Measurements from ENCODE around the gene CCDC157. TPM values are rescaled to one million over a fixed set of nuclear protein-coding genes. Genes with fewer than 3 reads are reported as not detected.

Gene CCDC157
- polyA plus RNA-seq, 1 donor: 3.1 TPM

DNA sequence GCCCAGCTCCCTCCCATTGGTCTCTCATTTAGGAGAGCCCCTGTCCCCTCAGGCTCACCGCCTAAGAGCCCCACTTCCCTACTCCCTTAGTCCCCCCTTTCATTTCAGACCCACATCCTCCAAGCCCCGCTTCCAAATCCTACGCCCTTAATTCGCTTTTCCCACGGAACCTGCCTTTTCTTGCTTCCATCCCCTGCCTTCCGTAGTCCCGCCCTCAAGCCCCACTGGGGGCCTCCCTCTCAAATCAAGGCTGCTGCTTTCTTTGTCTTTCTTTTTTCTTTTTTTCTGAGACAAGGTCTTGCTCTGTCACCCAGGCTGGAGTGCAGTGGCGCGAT is 396 bp downstream of the CCDC157 start:
- WGBS (ENCODE audit: insufficient coverage, low lambda C conversion rate): 0% methylated on average over 6 of the region's 9 CpGs
- H3K4me3 ChIP-seq (ENCODE audit: low read length): peak overlapping the region; percentile 87
- no peak for DNase-seq
- H3K36me3 ChIP-seq (ENCODE audit: control insufficient read depth, insufficient read depth, low read length): peaks cover 20% of the 10 kb centered on the region
- no peaks in the 10 kb centered on the region for H3K27me3 ChIP-seq (ENCODE audit: control insufficient read depth, insufficient read depth, low read length)
- no peaks in the 10 kb centered on the region for H3K9me3 ChIP-seq (ENCODE audit: control insufficient read depth, low read depth, low read length)
- no peak overlapping the region for H3K27ac ChIP-seq (ENCODE audit: low read length)
- peaks cover 22% of the 10 kb centered on the region for H3K4me1 ChIP-seq (ENCODE audit: control insufficient read depth, insufficient read depth, low read length)

DNA sequence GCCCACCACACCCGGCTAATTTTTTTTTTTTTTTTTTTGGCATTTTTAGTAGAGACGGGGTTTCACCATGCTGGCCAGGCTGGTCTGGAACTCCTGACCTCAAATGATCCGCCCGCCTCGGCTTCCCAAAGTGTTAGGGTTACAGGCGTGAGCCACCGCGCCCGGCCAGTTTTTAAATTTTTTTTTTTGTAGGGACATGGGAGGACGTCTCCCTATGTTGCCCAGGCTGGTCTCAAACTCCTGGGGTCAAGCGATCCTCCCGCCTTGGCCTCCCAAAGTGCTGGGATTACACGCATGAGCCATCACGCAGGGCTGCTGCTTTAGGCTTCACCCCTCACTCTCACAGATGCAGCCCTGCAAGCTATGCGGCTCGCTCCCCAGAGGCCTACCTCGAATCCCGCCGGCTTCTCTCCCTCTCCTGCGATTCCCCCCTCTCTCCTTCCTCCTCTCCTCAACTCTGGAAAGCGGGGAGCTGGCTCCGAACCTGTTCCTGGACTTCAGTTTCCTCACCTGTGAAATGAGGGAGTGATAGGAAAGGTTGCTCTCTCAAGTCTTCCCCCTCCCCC is 926 bp downstream of the CCDC157 start:
- WGBS (ENCODE audit: insufficient coverage, low lambda C conversion rate): no CpG with 5 or more reads among the region's 22 CpGs
- Histone ChIP-seq H3K9me3 (ENCODE audit: control insufficient read depth, low read depth, low read length) (no peaks in the 10 kb centered on the region), H3K27ac (ENCODE audit: low read length) (no peak overlapping the region), H3K36me3 (ENCODE audit: control insufficient read depth, insufficient read depth, low read length) (peaks cover 15% of the 10 kb centered on the region), H3K4me1 (ENCODE audit: control insufficient read depth, insufficient read depth, low read length) (peaks cover 22% of the 10 kb centered on the region), H3K4me3 (ENCODE audit: low read length) (no peak overlapping the region), H3K27me3 (ENCODE audit: control insufficient read depth, insufficient read depth, low read length) (no peaks in the 10 kb centered on the region)
- no peak for DNase-seq

DNA sequence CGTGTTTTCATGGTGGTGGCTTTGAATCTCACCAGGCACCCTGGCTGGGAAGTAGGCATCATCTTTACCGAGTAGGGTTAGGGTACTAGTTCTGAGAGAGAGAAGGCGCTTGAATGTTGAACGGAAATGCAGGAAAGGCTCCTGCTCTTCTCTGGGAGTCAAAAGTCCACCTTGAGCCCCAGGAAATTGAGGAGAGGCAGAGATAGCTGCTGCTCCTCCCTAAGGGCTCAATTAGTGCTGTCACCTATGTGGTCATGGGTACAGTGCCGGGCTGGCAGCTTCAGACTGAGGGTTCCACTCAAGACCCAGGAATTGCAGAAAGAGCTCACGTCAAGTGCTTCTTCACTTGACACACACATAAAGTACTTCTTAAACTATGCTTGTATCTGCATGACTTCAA is 1.7 kb downstream of the CCDC157 start:
- Histone ChIP-seq H3K4me1 (ENCODE audit: control insufficient read depth, insufficient read depth, low read length) (peaks cover 22% of the 10 kb centered on the region), H3K27me3 (ENCODE audit: control insufficient read depth, insufficient read depth, low read length) (no peaks in the 10 kb centered on the region), H3K36me3 (ENCODE audit: control insufficient read depth, insufficient read depth, low read length) (peaks cover 11% of the 10 kb centered on the region), H3K4me3 (ENCODE audit: low read length) (no peak overlapping the region), H3K27ac (ENCODE audit: low read length) (no peak overlapping the region), H3K9me3 (ENCODE audit: control insufficient read depth, low read depth, low read length) (no peaks in the 10 kb centered on the region)
- WGBS (ENCODE audit: insufficient coverage, low lambda C conversion rate): 40% methylated on average over 1 of the region's 6 CpGs
- DNase-seq: peak; percentile 41 to 70

DNA sequence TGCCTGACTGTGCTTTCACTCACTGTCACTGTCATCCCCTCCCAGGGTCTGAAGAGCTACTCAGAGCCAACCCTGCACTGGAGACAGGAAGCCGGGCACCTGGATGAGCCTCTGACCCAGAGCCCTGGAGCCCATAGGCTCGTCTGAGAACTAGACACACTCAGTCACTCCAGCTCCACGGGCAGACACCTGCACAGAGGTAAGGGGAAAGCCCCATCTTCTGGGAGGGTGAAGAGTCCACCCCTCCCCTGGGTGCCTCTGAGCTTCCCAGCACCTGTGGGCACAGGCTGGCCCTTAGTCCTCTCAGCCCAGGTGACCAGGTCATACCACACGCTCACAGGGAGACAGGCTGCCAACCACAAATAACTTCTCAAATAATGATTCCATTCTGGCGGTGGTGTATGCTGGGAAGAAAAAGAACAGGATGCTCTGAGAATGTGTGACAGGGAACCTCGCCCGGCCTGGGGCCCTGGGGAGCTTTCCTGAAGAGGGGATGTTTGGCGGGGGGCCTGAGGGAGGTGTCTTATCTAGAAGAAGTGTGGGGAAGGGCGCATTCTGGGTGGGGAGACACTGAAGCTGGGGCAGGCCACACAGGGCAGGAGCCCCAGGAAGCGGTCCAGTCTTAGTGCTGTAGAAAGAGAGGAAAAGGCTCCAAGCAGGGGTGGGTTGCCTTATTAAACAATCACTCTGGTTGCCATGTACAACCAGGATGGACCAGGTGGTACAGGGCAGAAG is 5.3 kb downstream of the CCDC157 start:
- Histone ChIP-seq H3K4me1 (ENCODE audit: control insufficient read depth, insufficient read depth, low read length) (peaks cover 11% of the 10 kb centered on the region), H3K27me3 (ENCODE audit: control insufficient read depth, insufficient read depth, low read length) (no peaks in the 10 kb centered on the region), H3K27ac (ENCODE audit: low read length) (no peak overlapping the region), H3K4me3 (ENCODE audit: low read length) (no peak overlapping the region), H3K36me3 (ENCODE audit: control insufficient read depth, insufficient read depth, low read length) (peaks cover 2% of the 10 kb centered on the region), H3K9me3 (ENCODE audit: control insufficient read depth, low read depth, low read length) (no peaks in the 10 kb centered on the region)
- no CpG with 5 or more reads among the region's 10 CpGs for WGBS (ENCODE audit: insufficient coverage, low lambda C conversion rate)
- DNase-seq: no peak

DNA sequence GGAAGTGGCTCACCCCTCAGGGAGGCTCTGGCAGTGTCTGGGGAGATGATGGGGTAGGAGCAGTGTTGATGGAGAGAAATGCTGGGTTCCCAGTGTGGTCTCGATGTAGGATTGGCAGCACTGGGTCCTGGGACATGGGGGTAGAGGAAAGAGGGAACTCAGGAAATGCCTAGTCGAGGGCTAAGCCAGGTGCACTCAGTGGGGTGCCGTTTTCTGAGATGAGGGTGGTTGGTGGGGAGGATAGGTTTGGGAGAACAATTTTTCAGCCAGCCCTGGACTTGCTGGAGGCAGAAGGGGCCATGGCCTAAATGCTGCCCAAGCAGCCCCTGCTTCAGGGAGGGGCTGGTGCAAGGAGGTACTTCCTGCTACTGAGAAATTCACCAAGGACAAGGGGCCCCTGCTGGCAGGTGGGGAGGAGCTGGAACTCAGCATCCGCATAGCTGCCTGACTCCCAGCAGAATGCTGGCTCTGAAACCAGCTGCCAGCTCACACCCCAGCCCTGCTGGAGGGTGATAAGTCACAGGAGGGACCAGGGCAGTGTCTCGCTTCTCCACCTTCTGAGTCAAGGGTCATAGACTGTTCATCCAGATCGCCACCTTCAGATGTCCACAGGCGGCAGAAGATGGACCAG is 6.0 kb downstream of the CCDC157 start:
- H3K27me3 ChIP-seq (ENCODE audit: control insufficient read depth, insufficient read depth, low read length): no peaks in the 10 kb centered on the region
- H3K4me3 ChIP-seq (ENCODE audit: low read length): no peak overlapping the region
- H3K4me1 ChIP-seq (ENCODE audit: control insufficient read depth, insufficient read depth, low read length): peaks cover 11% of the 10 kb centered on the region
- DNase-seq: peak in 1 of 2 donors; percentile 32
- no peaks in the 10 kb centered on the region for H3K9me3 ChIP-seq (ENCODE audit: control insufficient read depth, low read depth, low read length)
- H3K27ac ChIP-seq (ENCODE audit: low read length): no peak overlapping the region
- no CpG with 5 or more reads among the region's 7 CpGs for WGBS (ENCODE audit: insufficient coverage, low lambda C conversion rate)
- peaks cover 2% of the 10 kb centered on the region for H3K36me3 ChIP-seq (ENCODE audit: control insufficient read depth, insufficient read depth, low read length)

DNA sequence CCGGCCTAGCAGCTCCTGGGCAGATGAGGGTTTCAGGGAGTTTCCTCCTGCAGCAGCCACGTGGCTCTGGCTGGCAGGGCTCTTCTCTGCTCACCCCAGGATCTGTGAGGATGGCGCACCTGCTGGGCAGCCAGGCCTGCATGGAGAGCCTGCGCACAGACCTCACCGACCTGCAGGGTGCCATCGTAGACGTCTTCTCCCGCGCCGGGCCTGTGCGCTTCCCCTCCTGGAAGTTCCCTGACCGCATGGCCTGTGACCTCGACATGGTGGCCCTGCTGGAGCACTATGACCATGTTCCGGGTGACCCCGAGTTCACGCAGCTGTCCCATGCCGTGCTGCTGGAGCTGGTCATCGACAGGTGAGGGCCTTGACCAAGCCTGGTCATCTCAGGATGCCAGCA is 9.1 kb downstream of the CCDC157 start:
- no CpG with 5 or more reads among the region's 18 CpGs for WGBS (ENCODE audit: insufficient coverage, low lambda C conversion rate)
- Histone ChIP-seq H3K27ac (ENCODE audit: low read length) (no peak overlapping the region), H3K4me3 (ENCODE audit: low read length) (no peak overlapping the region), H3K27me3 (ENCODE audit: control insufficient read depth, insufficient read depth, low read length) (no peaks in the 10 kb centered on the region), H3K36me3 (ENCODE audit: control insufficient read depth, insufficient read depth, low read length) (peaks cover 2% of the 10 kb centered on the region), H3K9me3 (ENCODE audit: control insufficient read depth, low read depth, low read length) (no peaks in the 10 kb centered on the region), H3K4me1 (ENCODE audit: control insufficient read depth, insufficient read depth, low read length) (no peaks in the 10 kb centered on the region)
- no peak for DNase-seq

DNA sequence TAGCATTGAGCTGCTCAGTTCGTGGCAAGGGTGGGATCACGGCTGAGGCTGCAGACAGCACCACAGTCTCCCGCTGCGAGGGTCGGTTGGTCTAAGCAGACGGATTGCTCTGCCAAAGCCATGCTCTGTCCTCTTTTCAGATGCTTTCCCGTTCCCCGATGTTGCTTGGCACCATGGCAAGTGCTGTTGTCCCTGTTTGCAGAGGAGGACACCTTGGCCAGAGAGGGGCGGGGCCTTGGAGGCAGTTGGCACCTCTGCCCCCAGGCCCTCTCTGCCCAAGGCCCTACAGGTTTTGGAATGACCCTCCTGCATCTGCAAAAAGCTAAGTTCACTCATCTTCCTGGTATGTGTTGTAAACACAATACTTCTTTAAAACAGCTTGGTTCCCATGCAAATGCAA is 11.6 kb downstream of the CCDC157 start:
- no peaks in the 10 kb centered on the region for H3K9me3 ChIP-seq (ENCODE audit: control insufficient read depth, low read depth, low read length)
- H3K27ac ChIP-seq (ENCODE audit: low read length): no peak overlapping the region
- H3K27me3 ChIP-seq (ENCODE audit: control insufficient read depth, insufficient read depth, low read length): no peaks in the 10 kb centered on the region
- H3K4me1 ChIP-seq (ENCODE audit: control insufficient read depth, insufficient read depth, low read length): no peaks in the 10 kb centered on the region
- no CpG with 5 or more reads among the region's 9 CpGs for WGBS (ENCODE audit: insufficient coverage, low lambda C conversion rate)
- H3K4me3 ChIP-seq (ENCODE audit: low read length): no peak overlapping the region
- no peak for DNase-seq
- peaks cover 2% of the 10 kb centered on the region for H3K36me3 ChIP-seq (ENCODE audit: control insufficient read depth, insufficient read depth, low read length)

DNA sequence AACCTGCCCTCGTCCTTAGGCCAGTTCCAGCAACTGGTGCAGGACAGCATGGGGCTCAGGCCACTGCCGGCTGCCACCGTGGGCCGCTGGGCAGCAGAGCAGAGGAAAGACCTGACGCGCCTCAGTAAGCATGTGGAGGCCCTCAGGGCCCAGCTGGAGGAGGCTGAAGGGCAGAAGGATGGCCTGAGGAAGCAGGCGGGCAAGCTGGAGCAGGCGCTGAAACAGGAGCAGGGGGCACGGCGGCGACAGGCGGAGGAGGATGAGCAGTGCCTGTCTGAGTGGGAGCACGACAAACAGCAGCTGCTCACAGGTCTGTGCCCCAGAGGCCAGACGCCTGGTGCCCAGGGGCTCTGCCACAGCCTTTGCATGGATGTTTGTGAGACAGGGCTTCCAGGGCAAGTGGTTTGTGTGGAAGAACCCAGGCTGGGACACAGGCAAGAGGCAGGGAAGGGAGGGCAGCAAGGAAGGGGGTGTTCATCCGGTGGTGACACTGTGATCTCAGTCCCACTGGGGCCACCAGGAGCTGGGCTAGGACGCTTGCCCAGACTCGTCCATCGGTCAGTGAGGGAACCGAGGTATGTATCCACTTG is 13.9 kb downstream of the CCDC157 start:
- H3K27ac ChIP-seq (ENCODE audit: low read length): no peak overlapping the region
- H3K36me3 ChIP-seq (ENCODE audit: control insufficient read depth, insufficient read depth, low read length): peaks cover under 1% of the 10 kb centered on the region
- no peaks in the 10 kb centered on the region for H3K9me3 ChIP-seq (ENCODE audit: control insufficient read depth, low read depth, low read length)
- H3K4me3 ChIP-seq (ENCODE audit: low read length): no peak overlapping the region
- no peak for DNase-seq
- no peaks in the 10 kb centered on the region for H3K27me3 ChIP-seq (ENCODE audit: control insufficient read depth, insufficient read depth, low read length)
- WGBS (ENCODE audit: insufficient coverage, low lambda C conversion rate): no CpG with 5 or more reads among the region's 19 CpGs
- H3K4me1 ChIP-seq (ENCODE audit: control insufficient read depth, insufficient read depth, low read length): no peaks in the 10 kb centered on the region

DNA sequence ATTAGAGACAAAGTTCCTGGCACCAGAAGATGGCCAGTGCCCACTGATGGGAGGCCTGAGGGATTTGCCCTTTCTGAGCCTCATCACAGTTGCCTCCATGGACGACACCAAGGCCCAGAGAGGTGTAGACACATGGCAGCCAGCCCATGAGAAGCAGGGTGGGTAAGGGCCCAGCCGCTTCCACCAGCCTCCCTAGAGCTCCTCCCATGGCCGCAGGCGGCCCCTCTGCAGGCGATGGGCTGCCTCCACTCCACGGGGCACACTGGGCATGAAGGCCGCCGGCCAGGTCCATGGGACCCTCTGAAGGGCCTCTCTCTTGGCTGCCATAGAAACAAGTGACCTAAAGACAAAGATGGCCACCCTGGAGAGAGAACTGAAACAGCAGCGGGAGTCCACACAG is 14.5 kb downstream of the CCDC157 start:
- WGBS (ENCODE audit: insufficient coverage, low lambda C conversion rate): no CpG with 5 or more reads among the region's 9 CpGs
- no peak overlapping the region for H3K27ac ChIP-seq (ENCODE audit: low read length)
- H3K9me3 ChIP-seq (ENCODE audit: control insufficient read depth, low read depth, low read length): no peaks in the 10 kb centered on the region
- no peaks in the 10 kb centered on the region for H3K36me3 ChIP-seq (ENCODE audit: control insufficient read depth, insufficient read depth, low read length)
- no peaks in the 10 kb centered on the region for H3K4me1 ChIP-seq (ENCODE audit: control insufficient read depth, insufficient read depth, low read length)
- no peak for DNase-seq
- no peak overlapping the region for H3K4me3 ChIP-seq (ENCODE audit: low read length)
- H3K27me3 ChIP-seq (ENCODE audit: control insufficient read depth, insufficient read depth, low read length): no peaks in the 10 kb centered on the region

DNA sequence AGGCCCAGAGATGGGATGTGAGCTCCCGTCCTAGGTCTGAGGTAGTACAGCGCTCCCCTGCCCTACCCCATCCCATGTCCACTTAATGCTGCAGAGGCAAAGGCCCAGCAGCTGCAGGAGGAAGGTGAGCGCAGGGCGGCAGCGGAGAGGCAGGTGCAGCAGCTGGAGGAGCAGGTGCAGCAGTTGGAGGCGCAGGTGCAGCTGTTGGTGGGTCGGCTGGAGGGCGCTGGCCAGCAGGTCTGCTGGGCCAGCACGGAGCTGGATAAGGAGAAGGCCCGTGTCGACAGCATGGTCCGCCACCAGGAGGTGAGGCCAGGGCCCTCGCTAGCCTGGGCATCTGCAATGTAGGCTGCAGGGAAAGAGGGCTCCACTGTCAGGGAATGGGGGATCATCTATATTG is 15.2 kb downstream of the CCDC157 start:
- H3K4me1 ChIP-seq (ENCODE audit: control insufficient read depth, insufficient read depth, low read length): no peaks in the 10 kb centered on the region
- no peaks in the 10 kb centered on the region for H3K27me3 ChIP-seq (ENCODE audit: control insufficient read depth, insufficient read depth, low read length)
- no peak overlapping the region for H3K27ac ChIP-seq (ENCODE audit: low read length)
- DNase-seq: no peak
- WGBS (ENCODE audit: insufficient coverage, low lambda C conversion rate): no CpG with 5 or more reads among the region's 13 CpGs
- H3K9me3 ChIP-seq (ENCODE audit: control insufficient read depth, low read depth, low read length): no peaks in the 10 kb centered on the region
- no peaks in the 10 kb centered on the region for H3K36me3 ChIP-seq (ENCODE audit: control insufficient read depth, insufficient read depth, low read length)
- no peak overlapping the region for H3K4me3 ChIP-seq (ENCODE audit: low read length)

All from large intestine (tissue), 3 donors.